ENCODE measurements around the gene SRSF6.
"Not testable (repeated sequence)": the region's sequence is repeated elsewhere in the genome, so short reads cannot be mapped to it uniquely, and the experiment has no call there.

SRSF6 gene

GRCh38 chr20:43490038-43490437 lies 32.3 kb downstream of the SRSF6 start:
- no peak for DNase-seq

GRCh38 chr20:43492101-43492500 lies 34.4 kb downstream of the SRSF6 start:
- DNase-seq = no peak

- no peak for DNase-seq
Observed at GRCh38 chr20:43495388-43495787, 37.7 kb downstream of the SRSF6 start.

GRCh38 chr20:43502021-43502420 lies 44.3 kb downstream of the SRSF6 start:
- not testable (repeated sequence) for DNase-seq

- no peak for DNase-seq
Observed at GRCh38 chr20:43506238-43506637, 48.5 kb downstream of the SRSF6 start.

GRCh38 chr20:43507150-43508080 lies 49.7 kb downstream of the SRSF6 start, which contains the start of gene L3MBTL1:
TSS of gene L3MBTL1 (plus strand) at chr20:43507697. CDS start at chr20:43513504, 5,807 bp downstream.
- DNase-seq = no peak

- DNase-seq = no peak
Observed at GRCh38 chr20:43508106-43508505, 50.4 kb downstream of the SRSF6 start.

- no peak for DNase-seq
Observed at GRCh38 chr20:43508604-43509040, 50.9 kb downstream of the SRSF6 start.

- DNase-seq = no peak
Observed at GRCh38 chr20:43511879-43512278, 54.2 kb downstream of the SRSF6 start.

GRCh38 chr20:43513372-43513930 lies 55.8 kb downstream of the SRSF6 start:
- no peak for DNase-seq

Data from stimulated activated CD4-positive, alpha-beta T cell treated with anti-CD3 and anti-CD28 coated beads, Interleukin-1b, Interleukin-23, amount 100 ng/mL, for 48 hours (primary cell).